TTC549 (cell line): ENCODE data around the gene GUCY1A2.
"Not testable (repeated sequence)": the region's sequence is repeated elsewhere in the genome, so short reads cannot be mapped to it uniquely, and the experiment has no call there.

ENCODE experiments used
- FAIRE-seq: peaks from 2 replicates; lab custom pipeline; 2012; peaks lifted over from hg19 to GRCh38; lab: Jason Lieb, UNC

Gene GUCY1A2

GRCh38 chr11:107018219-107018901, at the start of gene GUCY1A2:
Gene GUCY1A2 (minus strand): TSS chr11:107018476. CDS start chr11:107018055, 421 bp downstream.
- FAIRE-seq = no peak

- FAIRE-seq = no peak
These were observed 36.1 kb upstream of the GUCY1A2 start for GRCh38 chr11:107054391-107054790.

- not testable (repeated sequence) for FAIRE-seq
These were observed 33.1 kb upstream of the GUCY1A2 start for GRCh38 chr11:107051332-107051731.

- not testable (repeated sequence) for FAIRE-seq
These were observed 32.6 kb upstream of the GUCY1A2 start for GRCh38 chr11:107050899-107051298.

GRCh38 chr11:107050121-107050520, 31.8 kb upstream of the GUCY1A2 start:
- no peak for FAIRE-seq

GRCh38 chr11:107044503-107044902, 26.2 kb upstream of the GUCY1A2 start:
- no peak for FAIRE-seq

GRCh38 chr11:107043242-107044006, 25.1 kb upstream of the GUCY1A2 start:
- FAIRE-seq = no peak

GRCh38 chr11:107042748-107043147, 24.5 kb upstream of the GUCY1A2 start:
- FAIRE-seq = no peak

GRCh38 chr11:107041088-107041444, 22.8 kb upstream of the GUCY1A2 start:
- no peak for FAIRE-seq

- no peak for FAIRE-seq
These were observed 22.3 kb upstream of the GUCY1A2 start for GRCh38 chr11:107040433-107041087.

- FAIRE-seq = no peak
These were observed 7.4 kb upstream of the GUCY1A2 start for GRCh38 chr11:107025673-107026072.

GRCh38 chr11:107020594-107020993, 2.3 kb upstream of the GUCY1A2 start:
- FAIRE-seq = no peak

- FAIRE-seq = no peak
These were observed 722 bp upstream of the GUCY1A2 start for GRCh38 chr11:107018902-107019493.

GRCh38 chr11:107017433-107018218, 650 bp downstream of the GUCY1A2 start:
- no peak for FAIRE-seq

GRCh38 chr11:107017104-107017432, 1.2 kb downstream of the GUCY1A2 start:
- FAIRE-seq = no peak

- no peak for FAIRE-seq
These were observed 3.4 kb downstream of the GUCY1A2 start for GRCh38 chr11:107014871-107015270.

GRCh38 chr11:107011977-107012376, 6.3 kb downstream of the GUCY1A2 start:
- no peak for FAIRE-seq

- FAIRE-seq = no peak
These were observed 9.1 kb downstream of the GUCY1A2 start for GRCh38 chr11:107009190-107009589.

- FAIRE-seq = no peak
These were observed 12.0 kb downstream of the GUCY1A2 start for GRCh38 chr11:107006076-107006833.

- no peak for FAIRE-seq
These were observed 19.1 kb downstream of the GUCY1A2 start for GRCh38 chr11:106999196-106999595.

GRCh38 chr11:106998916-106999188, 19.4 kb downstream of the GUCY1A2 start:
- no peak for FAIRE-seq
